ENCODE data around the gene FAM216B. TPM values are rescaled to one million over a fixed set of nuclear protein-coding genes. Genes with fewer than 3 reads are reported as not detected.

Gene FAM216B
- total RNA-seq, 4 donors from 2014 or later: not detected

DNA sequence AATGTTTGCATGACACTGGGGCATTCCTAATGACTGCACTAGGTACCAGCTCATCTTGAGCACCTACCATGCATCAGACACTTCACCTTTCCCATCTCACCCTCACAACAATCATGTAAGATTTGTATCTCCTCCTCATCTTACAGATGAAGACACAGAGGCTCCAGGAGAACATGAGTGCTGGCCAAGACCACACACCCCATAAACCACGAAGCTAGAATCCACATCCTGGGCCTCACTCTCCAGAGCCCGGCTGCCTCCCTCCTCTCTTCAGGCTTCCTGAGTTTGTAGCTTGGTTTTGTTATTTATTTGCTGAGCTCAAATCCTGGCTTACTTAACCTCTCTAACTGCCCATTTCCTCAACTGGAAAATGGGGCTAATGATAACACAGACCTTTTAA, 25.9 kb downstream of the FAM216B start:
- H3K4me3 ChIP-seq (ENCODE audit: low read depth, poor library complexity, severe bottlenecking): no peak overlapping the region
- intact Hi-C loops (cut with DNase I; ENCODE audit: low total_unique reads): no loop called here
- TF ChIP-seq POLR2A (IDR thresholded peaks at IDR 0.05): no peak
- TF ChIP-seq, protein P1, sequence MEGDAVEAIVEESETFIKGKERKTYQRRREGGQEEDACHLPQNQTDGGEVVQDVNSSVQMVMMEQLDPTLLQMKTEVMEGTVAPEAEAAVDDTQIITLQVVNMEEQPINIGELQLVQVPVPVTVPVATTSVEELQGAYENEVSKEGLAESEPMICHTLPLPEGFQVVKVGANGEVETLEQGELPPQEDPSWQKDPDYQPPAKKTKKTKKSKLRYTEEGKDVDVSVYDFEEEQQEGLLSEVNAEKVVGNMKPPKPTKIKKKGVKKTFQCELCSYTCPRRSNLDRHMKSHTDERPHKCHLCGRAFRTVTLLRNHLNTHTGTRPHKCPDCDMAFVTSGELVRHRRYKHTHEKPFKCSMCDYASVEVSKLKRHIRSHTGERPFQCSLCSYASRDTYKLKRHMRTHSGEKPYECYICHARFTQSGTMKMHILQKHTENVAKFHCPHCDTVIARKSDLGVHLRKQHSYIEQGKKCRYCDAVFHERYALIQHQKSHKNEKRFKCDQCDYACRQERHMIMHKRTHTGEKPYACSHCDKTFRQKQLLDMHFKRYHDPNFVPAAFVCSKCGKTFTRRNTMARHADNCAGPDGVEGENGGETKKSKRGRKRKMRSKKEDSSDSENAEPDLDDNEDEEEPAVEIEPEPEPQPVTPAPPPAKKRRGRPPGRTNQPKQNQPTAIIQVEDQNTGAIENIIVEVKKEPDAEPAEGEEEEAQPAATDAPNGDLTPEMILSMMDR (IDR thresholded peaks at IDR 0.05): no peak
- no peak for DNase-seq (ENCODE audit: low spot score in 2 of 2)
- WGBS, 2 donors: 38 to 47% methylated on average over 2 of the region's 2 CpGs

DNA sequence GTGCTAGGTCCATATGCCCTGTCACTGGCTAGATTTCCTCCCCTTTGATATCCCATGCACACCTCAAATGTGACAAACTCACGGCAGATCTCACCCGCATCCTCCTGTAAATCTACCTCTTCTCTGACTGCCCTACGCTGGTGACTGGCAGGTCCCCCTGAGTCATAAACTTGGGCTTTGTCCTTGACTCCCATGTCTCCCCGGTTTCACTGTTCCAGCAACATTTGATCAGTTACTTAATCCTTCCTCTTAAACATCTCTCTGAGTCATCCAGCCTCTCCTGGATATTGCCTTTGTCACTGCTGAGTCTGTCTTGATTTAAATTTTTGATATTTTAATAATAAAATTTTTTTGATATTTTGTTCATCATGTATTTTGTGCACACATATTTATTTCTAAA, 26.5 kb downstream of the FAM216B start:
- no peak for DNase-seq (ENCODE audit: low spot score in 2 of 2)
- H3K4me3 ChIP-seq (ENCODE audit: low read depth, poor library complexity, severe bottlenecking): no peak overlapping the region
- TF ChIP-seq, protein P1 (IDR thresholded peaks at IDR 0.05): no peak
- TF ChIP-seq POLR2A (IDR thresholded peaks at IDR 0.05): no peak
- WGBS, 2 donors: 72 to 76% methylated on average over 4 of the region's 4 CpGs
- intact Hi-C loops (cut with DNase I; ENCODE audit: low total_unique reads): no loop called here

DNA sequence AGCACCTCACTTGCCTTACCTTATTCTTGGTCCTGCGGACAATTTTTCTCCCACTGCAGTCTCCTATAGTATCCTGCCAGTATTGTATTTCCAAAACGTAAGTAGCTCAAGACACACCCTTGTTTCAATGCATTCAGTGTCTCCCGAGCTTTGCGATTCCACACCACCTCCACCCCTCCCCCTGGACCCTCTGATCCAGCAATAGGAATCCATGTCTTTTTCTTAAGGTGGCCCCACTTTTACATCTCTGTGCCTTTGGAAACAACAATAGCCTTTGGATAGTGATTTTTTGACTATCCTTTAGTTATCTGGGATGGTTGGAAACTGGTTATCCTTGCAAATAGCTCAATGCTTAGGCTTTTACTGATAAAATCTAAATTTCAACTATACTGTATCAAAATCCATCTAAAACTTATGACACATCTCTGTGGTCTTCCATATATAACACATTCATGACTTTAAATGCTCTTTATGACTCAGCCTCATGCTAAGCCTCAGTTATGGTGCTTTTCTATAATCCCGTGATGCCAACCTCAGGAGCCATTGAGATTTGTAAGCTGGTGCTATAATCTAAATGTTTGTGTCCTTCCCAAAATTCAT, 27.1 kb downstream of the FAM216B start:
- intact Hi-C loops (cut with DNase I; ENCODE audit: low total_unique reads): no loop called here
- DNase-seq (ENCODE audit: low spot score in 2 of 2): no peak
- H3K4me3 ChIP-seq (ENCODE audit: low read depth, poor library complexity, severe bottlenecking): no peak overlapping the region
- WGBS, 2 donors: 63 to 66% methylated on average over 5 of the region's 5 CpGs
- TF ChIP-seq POLR2A (IDR thresholded peaks at IDR 0.05): no peak
- TF ChIP-seq, protein P1 (IDR thresholded peaks at IDR 0.05): no peak

DNA sequence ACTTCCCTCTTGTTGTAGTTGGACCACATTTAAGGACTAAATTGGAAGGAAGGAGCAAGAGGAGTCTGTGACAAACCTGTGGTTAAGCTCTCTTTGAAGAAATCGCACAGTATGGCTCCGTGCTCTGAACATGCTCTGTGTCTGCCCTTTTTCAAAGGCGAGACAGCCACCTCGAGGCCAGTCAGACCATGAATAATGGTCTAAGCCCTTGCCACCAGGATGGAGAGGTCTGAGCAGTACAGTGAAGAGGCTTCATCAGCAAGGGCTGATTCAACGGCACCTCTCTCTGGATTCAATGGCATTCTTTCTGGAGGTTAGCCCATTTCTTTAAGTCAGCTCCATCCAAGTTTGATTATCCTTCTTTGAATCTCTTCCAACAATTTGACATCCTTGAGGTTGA, 30.9 kb downstream of the FAM216B start:
- DNase-seq (ENCODE audit: low spot score in 2 of 2): no peak
- 79 to 85% methylated on average over 5 of the region's 5 CpGs for WGBS, 2 donors
- intact Hi-C loops (cut with DNase I; ENCODE audit: low total_unique reads): no loop called here
- no peak for TF ChIP-seq POLR2A (IDR thresholded peaks at IDR 0.05)
- TF ChIP-seq, protein P1 (IDR thresholded peaks at IDR 0.05): no peak
- no peak overlapping the region for H3K4me3 ChIP-seq (ENCODE audit: low read depth, poor library complexity, severe bottlenecking)

DNA sequence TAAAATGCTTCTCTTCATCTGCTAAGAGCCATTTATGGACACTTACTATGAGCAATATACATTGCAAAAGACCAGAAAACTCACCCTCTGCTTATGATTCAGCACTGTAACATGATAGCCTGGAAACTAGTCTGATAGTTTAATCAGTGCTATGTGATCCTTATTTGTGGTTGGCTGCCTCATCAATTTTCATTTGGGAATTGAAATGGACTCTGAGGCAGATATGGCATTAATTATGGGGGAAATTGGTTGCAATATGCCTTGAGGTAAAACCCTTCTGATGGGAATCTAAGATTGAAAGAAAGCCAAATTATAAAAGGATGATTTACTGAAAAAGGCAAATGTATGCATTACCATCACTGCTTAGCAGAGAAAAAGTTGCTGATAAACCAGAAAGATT, 33.5 kb downstream of the FAM216B start:
- intact Hi-C loops (cut with DNase I; ENCODE audit: low total_unique reads): no loop called here
- H3K4me3 ChIP-seq (ENCODE audit: low read depth, poor library complexity, severe bottlenecking): no peak overlapping the region
- TF ChIP-seq POLR2A (IDR thresholded peaks at IDR 0.05): no peak
- TF ChIP-seq, protein P1 (IDR thresholded peaks at IDR 0.05): no peak
- no peak for DNase-seq (ENCODE audit: low spot score in 2 of 2)

DNA sequence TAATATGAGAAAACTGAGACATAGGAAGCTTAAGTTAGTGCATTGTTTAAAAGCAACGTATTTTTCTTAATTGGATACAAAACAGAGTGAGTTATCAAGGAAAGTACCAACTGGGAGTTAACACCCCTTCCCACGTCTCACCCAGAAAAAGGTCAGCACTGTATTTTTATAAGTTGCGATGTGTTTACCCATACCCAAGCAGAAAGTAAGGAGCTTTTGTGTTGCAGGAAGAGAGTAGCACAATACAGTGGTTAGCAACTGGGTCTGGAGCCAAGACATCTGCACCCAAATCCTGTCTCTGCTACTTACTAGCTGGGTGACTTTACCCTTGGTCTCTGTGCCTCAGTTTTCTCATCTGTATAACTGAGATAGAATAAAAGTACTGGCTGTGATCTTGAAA, 34.3 kb downstream of the FAM216B start:
- WGBS, 2 donors: 55 to 58% methylated on average over 3 of the region's 3 CpGs
- no peak for DNase-seq (ENCODE audit: low spot score in 2 of 2)
- H3K4me3 ChIP-seq (ENCODE audit: low read depth, poor library complexity, severe bottlenecking): no peak overlapping the region
- TF ChIP-seq POLR2A (IDR thresholded peaks at IDR 0.05): no peak
- TF ChIP-seq, protein P1 (IDR thresholded peaks at IDR 0.05): no peak
- intact Hi-C loops (cut with DNase I; ENCODE audit: low total_unique reads): no loop called here

Measured in lower leg skin (tissue), 4 donors.